Dermis microvascular lymphatic vessel endothelial cell (primary cell): ENCODE results near the gene B9D2. TPM values are rescaled to one million over a fixed set of nuclear protein-coding genes. Genes with fewer than 3 reads are reported as not detected.
"Not testable (repeated sequence)": the region's sequence is repeated elsewhere in the genome, so short reads cannot be mapped to it uniquely, and the experiment has no call there.

Experiments
- DNase-seq, 2 donors: peaks; one replicate each; pipeline versions ENCODE4 v3.0.0 to v3.0.0-alpha.2; 2010; ENCODE audit warnings: low read depth in 2 of 2
- total RNA-seq: library from RNA; depleted of rRNA; stranded (reverse); fragments of >200 nt; gene quantifications from 2 replicates; pipeline ENCODE4 v1.2.1, GENCODE V29; 2014

B9D2 gene
- 5.9 and 6.7 TPM in 2 replicates for total RNA-seq

DNA sequence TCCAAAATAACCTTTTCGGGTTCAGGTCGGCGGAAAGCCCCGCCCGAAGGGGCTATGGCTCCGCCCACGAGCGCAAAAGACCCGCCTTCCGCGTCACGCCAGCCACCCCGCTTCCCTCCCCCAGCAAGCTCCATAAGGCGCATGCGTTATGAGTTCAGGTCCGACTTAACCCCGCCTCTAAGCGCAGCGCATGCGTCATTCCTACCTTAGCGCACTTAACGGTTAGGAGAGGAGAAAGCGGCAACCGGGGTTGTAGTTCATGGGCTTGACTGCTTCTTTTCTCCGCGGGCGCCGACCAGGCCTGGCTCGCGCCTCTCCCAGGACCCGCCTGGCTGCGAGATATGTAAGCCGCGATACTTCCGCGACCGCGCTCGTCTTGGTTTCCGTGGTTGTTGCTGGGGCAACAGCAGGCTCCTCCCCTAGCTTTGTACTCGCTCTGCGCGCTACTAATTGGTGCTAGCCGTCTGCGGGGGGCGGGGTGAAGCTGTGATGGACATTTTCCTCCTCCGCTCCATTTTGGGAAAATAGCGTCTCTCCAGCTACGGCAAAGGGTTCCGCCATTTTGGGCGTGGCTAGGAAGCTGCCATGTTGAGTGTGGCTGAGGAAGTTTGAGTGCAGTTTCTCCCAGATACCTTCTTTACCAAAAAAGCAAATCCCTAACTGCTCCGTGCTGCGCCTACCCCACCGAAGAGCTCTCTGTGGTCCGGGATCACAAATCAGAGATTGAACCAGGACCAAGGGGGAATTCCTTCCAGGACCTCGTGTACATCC is at the start of gene B9D2:
B9D2 (minus strand) TSS at position 397 of the 771 bp plus-strand sequence. CDS start 630 bp downstream, outside the sequence.
- peak; percentile 96 to 98 for DNase-seq

- DNase-seq = no peak
Measured at GRCh38 chr19:41412953-41413352, 49.0 kb upstream of the B9D2 start.

GRCh38 chr19:41411968-41412265 is 48.0 kb upstream of the B9D2 start:
- DNase-seq = no peak

DNA sequence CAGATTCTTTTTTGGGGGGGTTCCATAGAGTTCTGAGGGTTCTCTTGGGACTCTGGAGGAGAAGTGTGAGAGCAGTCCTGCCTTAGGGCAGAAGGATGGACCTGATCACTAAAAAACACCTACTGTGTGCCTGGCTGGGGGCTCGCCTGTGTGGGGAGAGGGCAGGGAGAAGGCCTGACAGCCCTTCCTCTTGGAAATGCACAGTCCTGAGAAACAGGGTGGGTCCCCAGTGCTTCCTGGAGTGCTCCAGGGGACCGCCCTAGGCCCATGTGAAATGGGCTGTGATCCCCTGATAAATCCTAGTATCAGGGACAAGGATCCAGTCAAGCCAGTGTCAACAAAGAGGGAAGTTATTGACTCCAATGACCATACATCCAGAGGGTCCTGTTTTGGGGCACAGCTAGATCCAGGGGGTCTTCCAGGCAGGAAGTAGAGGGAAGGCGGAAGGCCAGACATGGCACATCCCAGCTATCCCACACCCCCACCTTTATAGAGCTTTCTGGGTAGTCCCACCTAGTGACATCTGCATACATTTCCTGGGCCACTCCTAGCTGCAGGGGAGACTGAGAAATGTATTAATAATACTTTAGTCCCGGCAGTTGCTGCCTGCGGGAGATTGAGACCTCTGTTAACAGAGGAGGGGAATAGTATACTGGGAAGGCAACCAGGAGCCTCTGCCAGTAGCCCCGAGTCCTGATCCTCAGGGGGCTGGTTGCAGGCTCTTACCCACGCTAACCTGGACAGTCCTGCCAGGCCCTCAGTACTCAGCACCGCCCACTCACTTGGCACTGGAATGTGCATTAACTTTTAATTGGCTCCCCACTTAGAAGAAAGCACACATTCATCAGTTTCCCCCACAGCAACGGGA is 47.4 kb upstream of the B9D2 start:
- DNase-seq = no peak

DNA sequence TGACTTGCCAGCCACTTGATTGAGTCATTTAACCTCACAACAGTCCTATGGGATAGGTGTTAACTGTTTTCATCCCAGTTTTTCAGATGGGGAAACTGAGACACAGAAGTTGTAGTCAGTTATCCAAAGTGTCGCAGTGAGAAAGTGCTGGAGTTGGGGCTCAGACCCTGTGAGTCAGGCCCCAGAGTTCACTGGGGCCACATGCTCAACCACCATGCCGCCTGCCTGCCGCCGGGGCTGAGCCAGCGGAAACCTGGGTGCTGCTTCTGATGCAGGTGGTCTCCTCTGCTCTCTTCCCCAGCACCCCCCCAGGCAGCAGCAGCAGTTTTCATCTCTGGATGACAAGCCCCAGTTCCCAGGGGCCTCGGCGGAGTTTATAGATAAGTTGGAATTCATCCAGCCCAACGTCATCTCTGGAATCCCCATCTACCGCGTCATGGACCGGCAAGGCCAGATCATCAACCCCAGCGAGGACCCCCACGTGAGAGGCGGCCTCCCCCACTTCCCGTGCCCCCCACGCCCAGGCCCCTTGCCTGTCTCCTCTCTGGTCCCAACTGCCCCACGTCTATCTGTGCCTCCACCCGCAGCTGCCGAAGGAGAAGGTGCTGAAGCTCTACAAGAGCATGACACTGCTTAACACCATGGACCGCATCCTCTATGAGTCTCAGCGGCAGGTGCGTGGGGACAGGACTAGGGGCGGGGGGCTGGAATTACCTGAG is 46.5 kb upstream of the B9D2 start:
- no peak for DNase-seq

DNA sequence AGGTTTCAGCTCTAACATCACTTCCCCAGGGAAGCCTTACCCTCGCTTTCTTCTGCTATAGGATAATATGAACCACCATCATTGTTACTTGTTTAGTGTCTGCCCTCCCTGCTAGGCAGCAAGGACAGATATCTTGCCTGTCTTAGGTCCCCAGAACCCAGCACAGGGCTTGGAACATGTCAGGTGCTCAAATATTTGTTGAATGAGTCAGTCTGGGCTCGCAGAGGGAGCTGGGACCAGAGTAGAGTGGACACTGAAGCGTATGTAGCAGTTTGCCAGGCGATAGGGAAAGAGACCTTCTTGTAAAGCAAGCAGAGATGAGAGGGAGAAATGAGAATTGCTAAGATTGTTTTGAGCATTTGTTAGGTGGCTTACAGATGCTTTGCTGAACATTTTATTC is 45.3 kb upstream of the B9D2 start:
- peak in 1 of 2 donors; percentile 49 for DNase-seq

GRCh38 chr19:41408846-41409245 is 44.9 kb upstream of the B9D2 start:
- not testable (repeated sequence) for DNase-seq

DNA sequence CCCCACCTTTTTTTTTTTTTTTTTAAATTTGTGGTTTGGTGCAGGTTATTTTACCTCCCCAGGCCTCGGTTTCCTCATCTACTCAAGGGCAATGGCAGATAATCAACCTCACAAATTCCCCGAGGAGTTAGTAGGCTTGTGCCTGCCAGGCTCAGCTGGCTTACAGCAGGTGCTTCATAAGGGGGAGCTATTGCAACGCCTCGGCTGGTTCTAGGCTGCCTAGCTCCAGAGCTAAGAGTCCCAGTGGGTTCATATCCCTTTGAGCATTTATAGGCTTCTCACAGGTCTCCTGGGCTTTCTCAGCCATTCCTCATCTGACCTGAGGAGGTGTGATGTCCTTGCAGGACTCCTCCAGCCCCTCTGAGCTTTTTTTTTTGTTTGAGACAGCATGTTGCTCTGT is 44.3 kb upstream of the B9D2 start:
- no peak for DNase-seq

DNA sequence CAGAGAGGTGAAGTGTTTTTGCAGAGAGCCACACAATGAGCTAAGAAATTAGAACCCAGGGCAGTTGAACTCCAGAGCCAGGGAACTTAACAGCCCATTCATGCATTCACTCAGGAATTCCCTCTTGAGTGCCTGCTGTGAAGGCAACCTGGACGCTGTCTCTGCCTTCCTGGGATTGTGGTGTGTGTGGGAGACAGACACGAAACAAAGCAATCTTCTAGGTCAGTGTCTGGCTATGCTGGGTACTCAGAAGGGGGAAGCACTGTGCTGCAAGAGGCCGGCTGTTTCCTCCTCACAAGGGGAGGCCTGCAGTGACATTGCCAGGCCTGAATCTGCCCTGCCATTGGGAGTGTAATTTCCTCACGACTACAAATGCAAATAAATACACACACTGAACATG is 43.3 kb upstream of the B9D2 start:
- DNase-seq = no peak

- DNase-seq = no peak
Measured at GRCh38 chr19:41405776-41406175, 41.8 kb upstream of the B9D2 start.

- no peak for DNase-seq
Measured at GRCh38 chr19:41403181-41403970, 39.4 kb upstream of the B9D2 start.

GRCh38 chr19:41402010-41402409 is 38.1 kb upstream of the B9D2 start:
- DNase-seq = no peak

GRCh38 chr19:41401483-41401882 is 37.5 kb upstream of the B9D2 start:
- DNase-seq = peak in 1 of 2 donors; percentile 84

- DNase-seq = no peak
Measured at GRCh38 chr19:41399525-41399924, 35.6 kb upstream of the B9D2 start.

DNA sequence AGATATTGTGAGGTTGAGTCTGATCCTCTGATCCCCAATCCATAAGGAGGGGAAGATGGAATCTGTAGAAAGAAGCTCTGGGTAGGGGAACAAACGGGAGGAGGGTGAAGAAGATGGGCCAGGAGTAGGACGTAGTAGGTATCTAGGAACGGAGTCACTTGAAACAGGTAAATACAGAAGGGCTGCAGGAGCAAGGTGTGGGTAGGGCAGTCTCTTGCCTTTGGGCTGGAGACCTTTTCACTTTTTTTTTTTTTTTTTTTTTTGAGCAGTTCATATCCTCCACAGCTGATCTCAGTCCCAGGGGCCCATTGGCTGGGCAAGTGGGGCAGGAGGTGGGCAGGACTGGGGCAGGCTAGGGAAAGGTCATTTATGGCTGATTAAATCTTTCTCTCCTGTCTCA is 35.1 kb upstream of the B9D2 start:
- no peak for DNase-seq

DNA sequence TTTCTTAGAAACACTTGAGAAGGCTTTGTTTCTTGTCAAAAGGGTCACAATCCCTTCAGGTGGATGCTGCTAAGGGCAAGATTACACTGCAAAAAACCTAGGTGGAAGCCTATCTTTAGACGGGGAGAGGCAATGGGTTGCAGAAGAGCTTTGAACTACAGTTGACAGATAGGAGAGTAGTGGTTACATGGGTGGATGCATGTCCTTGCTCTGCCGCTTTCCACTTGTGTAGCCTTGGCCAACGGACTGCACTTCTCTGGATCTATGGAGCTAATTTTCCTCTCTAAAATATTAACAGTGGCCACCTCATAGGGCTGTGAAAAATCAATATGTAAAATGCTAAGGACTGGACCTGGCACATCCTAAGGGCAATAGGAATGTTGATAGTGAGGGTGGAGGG is 34.6 kb upstream of the B9D2 start:
- DNase-seq = no peak

DNA sequence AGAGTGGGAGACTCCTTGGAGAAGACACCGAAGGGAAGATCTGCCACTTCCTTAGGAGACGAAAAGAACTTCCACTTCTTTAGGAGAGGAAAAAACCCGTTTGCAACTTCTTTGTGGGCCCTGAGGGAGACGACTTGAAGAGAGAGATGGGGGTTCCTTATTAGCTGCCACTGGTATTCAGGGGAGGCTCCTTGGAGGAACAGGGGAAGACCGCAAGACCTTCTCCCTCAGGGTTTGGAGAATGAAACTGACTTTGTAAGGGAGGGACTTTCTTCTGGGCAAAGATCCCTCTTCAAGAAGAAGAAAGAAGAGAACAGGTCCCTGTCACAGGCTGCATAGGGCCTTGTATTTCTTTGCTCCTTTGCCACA is 34.1 kb upstream of the B9D2 start:
- no peak for DNase-seq

GRCh38 chr19:41397086-41398049 is 33.4 kb upstream of the B9D2 start, which contains the start of the genes BCKDHA and EXOSC5:
Gene BCKDHA (plus strand): TSS chr19:41397818. CDS start chr19:41397828, 10 bp downstream.
Gene EXOSC5 (minus strand): TSS chr19:41397359. CDS start chr19:41397328, 31 bp downstream.
- peak; percentile 100 for DNase-seq

GRCh38 chr19:41395355-41395754 is 31.4 kb upstream of the B9D2 start:
- DNase-seq = no peak

- DNase-seq = no peak
Measured at GRCh38 chr19:41392775-41393174, 28.8 kb upstream of the B9D2 start.
